A673 (cell line): ENCODE data around the gene HERC4.

Experiments used
- CTCF ChIP-seq: fragments of 300-800, 200-600 bp; sonication (generic); conservative IDR thresholded peaks from 2 replicates; pipeline ENCODE4 v1.5.1; 2017; ENCODE audit warnings: low read depth, mild to moderate bottlenecking, antibody characterized with exemption, low read length, moderate library complexity, mixed read lengths
- EZH2 ChIP-seq: fragments of 200-600 bp; sonication (generic); IDR thresholded peaks from 2 replicates; pipeline ENCODE4 v1.6.1; 2017; ENCODE audit warnings: borderline replicate concordance, low read depth, mild to moderate bottlenecking, mixed read lengths, antibody characterized with exemption, low read length; ENCODE audit not compliant: poor library complexity, severe bottlenecking

- TF ChIP-seq EZH2 (no peak), CTCF (no peak)
Measured at GRCh38 chr10:68099736-68100135, 24.7 kb upstream of the HERC4 start.
